ENCODE measurements around the gene BAK1.

DNA sequence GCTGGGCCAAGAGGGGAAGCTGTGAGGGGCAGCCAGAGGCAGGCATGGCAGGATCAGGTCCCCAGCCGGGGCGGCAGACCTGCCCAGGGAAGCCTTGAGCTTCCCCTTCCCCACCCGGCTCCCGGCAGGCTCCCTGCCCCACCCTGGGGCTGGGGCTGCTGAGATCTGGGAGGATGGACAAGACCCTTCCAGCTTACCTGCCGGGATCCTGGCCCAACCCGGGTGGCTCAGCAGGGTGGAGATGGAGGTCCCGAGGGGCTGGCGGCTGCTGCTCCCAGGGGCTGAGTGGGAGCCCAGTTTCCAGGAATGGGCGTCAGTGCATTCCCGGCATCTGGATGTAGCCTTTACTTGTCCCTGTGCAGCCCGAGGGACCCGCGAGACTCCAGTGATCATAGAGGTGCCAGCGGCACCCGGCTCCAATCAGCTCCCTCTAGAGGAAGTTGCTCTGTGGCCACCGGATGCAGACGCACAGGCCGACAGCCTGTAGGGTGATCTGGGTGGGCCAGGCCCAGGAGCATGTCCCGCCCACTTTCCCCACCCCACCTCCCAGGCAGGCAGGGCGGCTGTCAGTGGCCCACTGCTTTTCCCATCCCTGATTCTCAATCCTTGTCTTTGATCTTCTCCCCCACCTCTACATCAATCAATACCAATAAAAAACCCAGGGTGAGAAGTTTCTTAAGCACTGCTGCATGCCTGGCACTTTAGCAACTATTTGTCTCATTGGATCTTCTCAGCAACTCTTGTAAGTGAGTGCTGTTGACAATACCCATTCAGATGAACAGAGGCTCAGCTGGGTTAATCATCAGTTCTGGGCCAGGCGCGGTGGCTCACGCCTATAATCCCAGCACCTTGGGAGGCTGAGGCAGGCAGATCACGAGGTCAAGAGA, at the start of gene BAK1:
- peak in 2 of 3 donors; percentile 25 to 57 for TF ChIP-seq POLR2AphosphoS5 (IDR thresholded peaks at IDR 0.05)
- TF ChIP-seq, protein P1, sequence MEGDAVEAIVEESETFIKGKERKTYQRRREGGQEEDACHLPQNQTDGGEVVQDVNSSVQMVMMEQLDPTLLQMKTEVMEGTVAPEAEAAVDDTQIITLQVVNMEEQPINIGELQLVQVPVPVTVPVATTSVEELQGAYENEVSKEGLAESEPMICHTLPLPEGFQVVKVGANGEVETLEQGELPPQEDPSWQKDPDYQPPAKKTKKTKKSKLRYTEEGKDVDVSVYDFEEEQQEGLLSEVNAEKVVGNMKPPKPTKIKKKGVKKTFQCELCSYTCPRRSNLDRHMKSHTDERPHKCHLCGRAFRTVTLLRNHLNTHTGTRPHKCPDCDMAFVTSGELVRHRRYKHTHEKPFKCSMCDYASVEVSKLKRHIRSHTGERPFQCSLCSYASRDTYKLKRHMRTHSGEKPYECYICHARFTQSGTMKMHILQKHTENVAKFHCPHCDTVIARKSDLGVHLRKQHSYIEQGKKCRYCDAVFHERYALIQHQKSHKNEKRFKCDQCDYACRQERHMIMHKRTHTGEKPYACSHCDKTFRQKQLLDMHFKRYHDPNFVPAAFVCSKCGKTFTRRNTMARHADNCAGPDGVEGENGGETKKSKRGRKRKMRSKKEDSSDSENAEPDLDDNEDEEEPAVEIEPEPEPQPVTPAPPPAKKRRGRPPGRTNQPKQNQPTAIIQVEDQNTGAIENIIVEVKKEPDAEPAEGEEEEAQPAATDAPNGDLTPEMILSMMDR (IDR thresholded peaks at IDR 0.05) = peak; percentile 26 to 47 (median 35)
- TF ChIP-seq POLR2A (IDR thresholded peaks at IDR 0.05) = no peak
